SK-N-SH (cell line): ENCODE data around the gene PPP1R8.
"Not testable (repeated sequence)": the region's sequence is repeated elsewhere in the genome, so short reads cannot be mapped to it uniquely, and the experiment has no call there.

Experiments
- CTCF ChIP-seq: fragments of 200-600 bp; sonication (generic); IDR thresholded peaks from 2 replicates; pipeline ENCODE4 v1.6.1; 2017; ENCODE audit warnings: antibody characterized with exemption, mild to moderate bottlenecking, moderate library complexity
- MAX ChIP-seq: IDR thresholded peaks from 2 replicates; pipeline ENCODE4 v1.4.0; 2012; ENCODE audit warnings: low read depth
- SMC3 ChIP-seq: IDR thresholded peaks from 2 replicates; pipeline ENCODE4 v1.6.1; 2012; ENCODE audit warnings: low read depth, low read length, improper control_type of control experiment
- YY1 ChIP-seq: IDR thresholded peaks from 2 replicates; pipeline ENCODE4 v1.4.0; 2012; ENCODE audit warnings: low read depth, mild to moderate bottlenecking
- TF ChIP-seq, protein P1 (sequence below): fragments of 150-350 bp; IDR thresholded peaks from 2 replicates; pipeline ENCODE4 v1.6.1; 2017; ENCODE audit warnings: antibody characterized with exemption, low read length, low read depth, borderline replicate concordance
- TF ChIP-seq, protein P2 (sequence below): IDR thresholded peaks from 2 replicates; pipeline ENCODE4 v1.6.1; 2012; ENCODE audit warnings: mild to moderate bottlenecking, low read depth, low read length, moderate library complexity

- TF ChIP-seq YY1, MAX, SMC3, CTCF: not testable (repeated sequence)
- TF ChIP-seq, protein P1, sequence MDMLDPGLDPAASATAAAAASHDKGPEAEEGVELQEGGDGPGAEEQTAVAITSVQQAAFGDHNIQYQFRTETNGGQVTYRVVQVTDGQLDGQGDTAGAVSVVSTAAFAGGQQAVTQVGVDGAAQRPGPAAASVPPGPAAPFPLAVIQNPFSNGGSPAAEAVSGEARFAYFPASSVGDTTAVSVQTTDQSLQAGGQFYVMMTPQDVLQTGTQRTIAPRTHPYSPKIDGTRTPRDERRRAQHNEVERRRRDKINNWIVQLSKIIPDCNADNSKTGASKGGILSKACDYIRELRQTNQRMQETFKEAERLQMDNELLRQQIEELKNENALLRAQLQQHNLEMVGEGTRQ, result not testable (repeated sequence)
- TF ChIP-seq, protein P2, sequence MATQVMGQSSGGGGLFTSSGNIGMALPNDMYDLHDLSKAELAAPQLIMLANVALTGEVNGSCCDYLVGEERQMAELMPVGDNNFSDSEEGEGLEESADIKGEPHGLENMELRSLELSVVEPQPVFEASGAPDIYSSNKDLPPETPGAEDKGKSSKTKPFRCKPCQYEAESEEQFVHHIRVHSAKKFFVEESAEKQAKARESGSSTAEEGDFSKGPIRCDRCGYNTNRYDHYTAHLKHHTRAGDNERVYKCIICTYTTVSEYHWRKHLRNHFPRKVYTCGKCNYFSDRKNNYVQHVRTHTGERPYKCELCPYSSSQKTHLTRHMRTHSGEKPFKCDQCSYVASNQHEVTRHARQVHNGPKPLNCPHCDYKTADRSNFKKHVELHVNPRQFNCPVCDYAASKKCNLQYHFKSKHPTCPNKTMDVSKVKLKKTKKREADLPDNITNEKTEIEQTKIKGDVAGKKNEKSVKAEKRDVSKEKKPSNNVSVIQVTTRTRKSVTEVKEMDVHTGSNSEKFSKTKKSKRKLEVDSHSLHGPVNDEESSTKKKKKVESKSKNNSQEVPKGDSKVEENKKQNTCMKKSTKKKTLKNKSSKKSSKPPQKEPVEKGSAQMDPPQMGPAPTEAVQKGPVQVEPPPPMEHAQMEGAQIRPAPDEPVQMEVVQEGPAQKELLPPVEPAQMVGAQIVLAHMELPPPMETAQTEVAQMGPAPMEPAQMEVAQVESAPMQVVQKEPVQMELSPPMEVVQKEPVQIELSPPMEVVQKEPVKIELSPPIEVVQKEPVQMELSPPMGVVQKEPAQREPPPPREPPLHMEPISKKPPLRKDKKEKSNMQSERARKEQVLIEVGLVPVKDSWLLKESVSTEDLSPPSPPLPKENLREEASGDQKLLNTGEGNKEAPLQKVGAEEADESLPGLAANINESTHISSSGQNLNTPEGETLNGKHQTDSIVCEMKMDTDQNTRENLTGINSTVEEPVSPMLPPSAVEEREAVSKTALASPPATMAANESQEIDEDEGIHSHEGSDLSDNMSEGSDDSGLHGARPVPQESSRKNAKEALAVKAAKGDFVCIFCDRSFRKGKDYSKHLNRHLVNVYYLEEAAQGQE, result not testable (repeated sequence)
These were observed 27.0 kb downstream of the PPP1R8 start for GRCh38 chr1:27857552-27857951.
